Fibroblast of the conjunctiva (primary cell): ENCODE measurements around the gene SLC25A17.
"Not testable (repeated sequence)": the region's sequence is repeated elsewhere in the genome, so short reads cannot be mapped to it uniquely, and the experiment has no call there.

Source experiments
- DNase-seq: peaks from one replicate; pipeline ENCODE4 v3.0.0-alpha.2; 2010; ENCODE audit warnings: low read depth

SLC25A17 gene

GRCh38 chr22:40818747-40819598, at the start of gene SLC25A17:
SLC25A17 (minus strand) TSS chr22:40819346; CDS start chr22:40819248, 98 bp downstream.
- peak; percentile 63 for DNase-seq

GRCh38 chr22:40868379-40868778, 49.2 kb upstream of the SLC25A17 start:
- not testable (repeated sequence) for DNase-seq

GRCh38 chr22:40867109-40867508, 48.0 kb upstream of the SLC25A17 start:
- no peak for DNase-seq

GRCh38 chr22:40862537-40862936, 43.4 kb upstream of the SLC25A17 start:
- no peak for DNase-seq

- DNase-seq, result no peak
Observed at GRCh38 chr22:40862013-40862412, 42.9 kb upstream of the SLC25A17 start, which contains the start of gene DNAJB7. DNAJB7 (minus strand) TSS chr22:40862113; CDS start chr22:40861994, 119 bp downstream.

- DNase-seq, result no peak
Observed at GRCh38 chr22:40857309-40857855, 38.2 kb upstream of the SLC25A17 start.

- peak; percentile 94 for DNase-seq
Observed at GRCh38 chr22:40856513-40857308, 37.6 kb upstream of the SLC25A17 start, which contains the start of the genes ST13 and XPNPEP3. ST13 (minus strand) TSS chr22:40856639; CDS start chr22:40856540, 99 bp downstream. XPNPEP3 (plus strand) TSS chr22:40857148; CDS start chr22:40857182, 34 bp downstream.

- DNase-seq, result no peak
Observed at GRCh38 chr22:40855979-40856512, 36.9 kb upstream of the SLC25A17 start.

- no peak for DNase-seq
Observed at GRCh38 chr22:40855071-40855978, 36.2 kb upstream of the SLC25A17 start.

GRCh38 chr22:40853961-40854360, 34.8 kb upstream of the SLC25A17 start:
- no peak for DNase-seq

GRCh38 chr22:40853333-40853732, 34.2 kb upstream of the SLC25A17 start:
- no peak for DNase-seq

- not testable (repeated sequence) for DNase-seq
Observed at GRCh38 chr22:40845816-40846215, 26.7 kb upstream of the SLC25A17 start.

- no peak for DNase-seq
Observed at GRCh38 chr22:40844951-40845350, 25.8 kb upstream of the SLC25A17 start.

GRCh38 chr22:40838486-40838885, 19.3 kb upstream of the SLC25A17 start:
- no peak for DNase-seq

GRCh38 chr22:40834619-40835018, 15.5 kb upstream of the SLC25A17 start:
- DNase-seq, result no peak

GRCh38 chr22:40829131-40829530, 10.0 kb upstream of the SLC25A17 start:
- DNase-seq, result no peak

GRCh38 chr22:40826984-40827741, 8.0 kb upstream of the SLC25A17 start:
- DNase-seq, result no peak

GRCh38 chr22:40826292-40826691, 7.1 kb upstream of the SLC25A17 start:
- not testable (repeated sequence) for DNase-seq

- no peak for DNase-seq
Observed at GRCh38 chr22:40823426-40823825, 4.3 kb upstream of the SLC25A17 start.

- no peak for DNase-seq
Observed at GRCh38 chr22:40819599-40820140, 524 bp upstream of the SLC25A17 start.
